SJSA1 (cell line): ENCODE results near the gene PIGN. TPM values are rescaled to one million over a fixed set of nuclear protein-coding genes. Genes with fewer than 3 reads are reported as not detected.

Experiments used
- DNase-seq, 2 experiments: peaks; one replicate each; pipeline ENCODE4 v3.0.0-alpha.2; 2015 to 2020; ENCODE audit warnings: low spot score in 2 of 2, low read depth in 1 of 2
- H3K27ac ChIP-seq: fragments of 250-450 bp; sonication (Bioruptor Pico); 2 replicates; pipeline ENCODE4 v1.5.1; 2020; ENCODE audit warnings: mild to moderate bottlenecking, moderate library complexity
- H3K27me3 ChIP-seq: fragments of 250-450 bp; sonication (Bioruptor Pico); replicated peaks from 2 replicates; pipeline ENCODE4 v1.5.1; 2020; ENCODE audit warnings: mild to moderate bottlenecking, moderate library complexity
- H3K36me3 ChIP-seq: fragments of 250-450 bp; sonication (Bioruptor Pico); 2 replicates; pipeline ENCODE4 v1.5.1; 2020; ENCODE audit warnings: mild to moderate bottlenecking
- H3K4me1 ChIP-seq: fragments of 250-450 bp; sonication (Bioruptor Pico); replicated peaks from 2 replicates; pipeline ENCODE4 v1.6.1; 2021; ENCODE audit warnings: mild to moderate bottlenecking
- H3K4me3 ChIP-seq: fragments of 250-450 bp; sonication (Bioruptor Pico); 2 replicates; pipeline ENCODE4 v1.5.1; 2020; ENCODE audit warnings: mild to moderate bottlenecking
- H3K9me3 ChIP-seq: fragments of 250-450 bp; sonication (Bioruptor Pico); replicated peaks from 2 replicates; pipeline ENCODE4 v1.5.1; 2020; ENCODE audit warnings: mild to moderate bottlenecking
- total RNA-seq: library from RNA; depleted of rRNA; stranded (reverse); fragments of >200 nt; shearing (Covaris generic); gene quantifications from 2 replicates; pipeline ENCODE4 v1.2.3, GENCODE V29; 2014; rRNA removed

Gene PIGN, protein sequence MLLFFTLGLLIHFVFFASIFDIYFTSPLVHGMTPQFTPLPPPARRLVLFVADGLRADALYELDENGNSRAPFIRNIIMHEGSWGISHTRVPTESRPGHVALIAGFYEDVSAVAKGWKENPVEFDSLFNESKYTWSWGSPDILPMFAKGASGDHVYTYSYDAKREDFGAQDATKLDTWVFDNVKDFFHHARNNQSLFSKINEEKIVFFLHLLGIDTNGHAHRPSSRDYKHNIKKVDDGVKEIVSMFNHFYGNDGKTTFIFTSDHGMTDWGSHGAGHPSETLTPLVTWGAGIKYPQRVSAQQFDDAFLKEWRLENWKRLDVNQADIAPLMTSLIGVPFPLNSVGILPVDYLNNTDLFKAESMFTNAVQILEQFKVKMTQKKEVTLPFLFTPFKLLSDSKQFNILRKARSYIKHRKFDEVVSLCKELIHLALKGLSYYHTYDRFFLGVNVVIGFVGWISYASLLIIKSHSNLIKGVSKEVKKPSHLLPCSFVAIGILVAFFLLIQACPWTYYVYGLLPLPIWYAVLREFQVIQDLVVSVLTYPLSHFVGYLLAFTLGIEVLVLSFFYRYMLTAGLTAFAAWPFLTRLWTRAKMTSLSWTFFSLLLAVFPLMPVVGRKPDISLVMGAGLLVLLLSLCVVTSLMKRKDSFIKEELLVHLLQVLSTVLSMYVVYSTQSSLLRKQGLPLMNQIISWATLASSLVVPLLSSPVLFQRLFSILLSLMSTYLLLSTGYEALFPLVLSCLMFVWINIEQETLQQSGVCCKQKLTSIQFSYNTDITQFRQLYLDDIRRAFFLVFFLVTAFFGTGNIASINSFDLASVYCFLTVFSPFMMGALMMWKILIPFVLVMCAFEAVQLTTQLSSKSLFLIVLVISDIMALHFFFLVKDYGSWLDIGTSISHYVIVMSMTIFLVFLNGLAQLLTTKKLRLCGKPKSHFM
- 35.3 and 36.4 TPM in 2 replicates for total RNA-seq

DNA sequence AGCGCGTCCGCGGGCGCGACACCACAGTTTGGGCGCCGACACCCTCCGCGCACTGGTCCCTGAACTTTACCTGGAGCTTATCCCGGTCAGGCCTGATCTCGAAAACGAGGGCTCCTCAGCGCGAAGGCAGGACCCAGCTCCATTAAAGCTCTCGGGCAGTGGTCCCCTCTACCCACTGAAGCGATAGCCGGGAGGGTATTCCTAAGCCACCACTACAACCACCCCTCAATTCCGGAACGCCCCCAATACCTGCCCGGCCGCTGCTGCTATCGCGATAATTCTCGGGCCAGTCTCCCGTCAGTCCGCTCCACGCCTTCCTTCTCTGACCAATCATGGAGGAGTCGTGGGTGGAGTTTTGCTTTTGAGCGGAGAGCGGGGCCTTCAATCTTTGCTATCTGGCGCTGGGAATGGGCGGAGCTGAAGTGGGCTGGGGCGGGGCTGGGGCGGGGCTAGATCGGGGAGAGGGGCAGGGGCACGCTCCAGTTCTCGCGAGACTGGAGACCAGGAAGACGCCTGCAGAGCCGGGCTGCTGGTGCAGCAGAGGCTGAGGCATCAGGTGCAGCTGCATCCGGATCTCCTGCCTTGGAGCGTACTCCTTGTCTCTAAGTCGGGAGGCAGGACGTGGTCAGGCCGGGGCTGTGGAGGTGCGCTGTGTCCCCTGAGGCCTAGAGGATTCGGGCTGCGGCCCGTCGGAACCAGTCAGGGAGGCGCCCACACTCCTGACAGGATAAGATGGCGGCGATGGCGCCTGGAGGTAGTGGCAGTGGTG, at the start of gene PIGN, which contains the start of gene RELCH:
Gene PIGN (minus strand): TSS at position 283 of the 769 bp plus-strand sequence. CDS start 25,703 bp downstream, outside the sequence.
Gene RELCH (plus strand): TSS at position 482 of the 769 bp plus-strand sequence. CDS start 251 bp downstream, at position 733.
- peak; percentile 93 to 97 for DNase-seq

DNA sequence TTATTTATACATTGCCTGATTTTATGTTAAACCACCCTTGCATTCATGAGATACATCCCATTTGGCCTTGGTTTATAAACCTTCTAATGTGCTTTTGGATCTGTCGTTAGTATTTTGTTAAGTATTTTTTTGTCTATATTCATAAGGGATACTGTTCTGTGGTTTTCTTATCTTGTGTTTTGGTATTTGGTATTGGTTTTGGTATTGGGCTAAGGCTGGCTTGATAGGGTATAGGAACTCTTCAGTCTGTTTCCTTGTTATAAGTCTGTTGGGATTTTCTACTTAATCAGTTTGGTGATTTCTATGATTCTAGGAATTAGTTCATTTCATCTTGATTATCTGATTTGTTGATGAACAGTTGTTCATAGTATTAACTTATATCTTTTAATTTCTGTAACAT, 49.4 kb upstream of the PIGN start:
- Histone ChIP-seq H3K27ac (no peak overlapping the region), H3K4me1 (no peaks in the 10 kb centered on the region), H3K9me3 (no peaks in the 10 kb centered on the region), H3K4me3 (no peak overlapping the region), H3K36me3 (peaks cover 14% of the 10 kb centered on the region), H3K27me3 (no peaks in the 10 kb centered on the region)
- no peak for DNase-seq

More for the DNA sequence above, at the start of gene PIGN, which contains the start of gene RELCH:
- H3K4me3 ChIP-seq, result peak within 1 kb of the TSS; percentile 95
- peak within 1 kb of the TSS; percentile 51; the same call in 1 of the 2 replicates for H3K27ac ChIP-seq
- no peaks in the 10 kb centered on the region for H3K27me3 ChIP-seq
- H3K36me3 ChIP-seq, result peaks cover 10% of the 10 kb centered on the region
- peaks cover 11% of the 10 kb centered on the region for H3K4me1 ChIP-seq
- no peaks in the 10 kb centered on the region for H3K9me3 ChIP-seq

DNA sequence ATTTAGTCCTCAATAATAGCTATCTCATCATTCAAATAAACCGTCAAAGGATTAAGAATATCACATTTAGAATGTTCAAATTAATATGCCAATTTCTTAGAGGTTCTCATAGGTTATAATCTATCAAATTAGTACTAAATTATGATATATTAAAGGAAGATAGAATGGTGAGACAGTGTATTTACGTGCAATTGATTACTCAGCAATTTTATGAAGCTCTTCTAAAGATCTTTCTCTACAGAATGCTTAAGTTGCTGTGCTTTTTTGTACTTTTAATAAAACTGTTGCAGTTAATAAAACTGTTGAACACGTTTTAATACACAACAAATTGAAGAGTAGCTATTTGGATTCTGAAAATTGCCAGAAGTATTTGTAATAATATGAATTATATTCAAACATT, 39.2 kb upstream of the PIGN start:
- H3K9me3 ChIP-seq, result no peaks in the 10 kb centered on the region
- H3K27ac ChIP-seq, result no peak overlapping the region
- H3K27me3 ChIP-seq, result no peaks in the 10 kb centered on the region
- peaks cover 25% of the 10 kb centered on the region for H3K36me3 ChIP-seq
- no peak overlapping the region for H3K4me3 ChIP-seq
- no peak for DNase-seq
- H3K4me1 ChIP-seq, result no peaks in the 10 kb centered on the region

DNA sequence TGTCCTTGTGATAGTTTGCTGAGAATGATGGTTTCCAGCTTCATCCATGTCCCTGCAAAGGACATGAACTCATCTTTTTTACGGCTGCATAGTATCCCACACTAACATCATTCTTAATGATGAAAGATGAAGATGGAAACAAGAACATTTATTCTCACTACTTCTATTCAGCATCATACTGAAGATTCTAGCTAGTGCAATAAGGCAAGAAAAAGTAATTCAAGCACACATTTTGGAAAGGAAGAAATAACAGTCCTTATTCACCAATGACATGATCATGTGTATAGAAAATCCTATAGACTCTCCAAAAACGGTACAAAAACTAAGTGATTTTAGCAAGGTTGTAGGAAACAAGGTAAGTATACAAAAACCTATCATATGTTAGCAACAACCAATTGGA, 37.4 kb upstream of the PIGN start:
- no peak overlapping the region for H3K27ac ChIP-seq
- no peaks in the 10 kb centered on the region for H3K27me3 ChIP-seq
- H3K9me3 ChIP-seq, result no peaks in the 10 kb centered on the region
- no peak overlapping the region for H3K4me3 ChIP-seq
- peaks cover 20% of the 10 kb centered on the region for H3K36me3 ChIP-seq
- no peaks in the 10 kb centered on the region for H3K4me1 ChIP-seq
- no peak for DNase-seq

DNA sequence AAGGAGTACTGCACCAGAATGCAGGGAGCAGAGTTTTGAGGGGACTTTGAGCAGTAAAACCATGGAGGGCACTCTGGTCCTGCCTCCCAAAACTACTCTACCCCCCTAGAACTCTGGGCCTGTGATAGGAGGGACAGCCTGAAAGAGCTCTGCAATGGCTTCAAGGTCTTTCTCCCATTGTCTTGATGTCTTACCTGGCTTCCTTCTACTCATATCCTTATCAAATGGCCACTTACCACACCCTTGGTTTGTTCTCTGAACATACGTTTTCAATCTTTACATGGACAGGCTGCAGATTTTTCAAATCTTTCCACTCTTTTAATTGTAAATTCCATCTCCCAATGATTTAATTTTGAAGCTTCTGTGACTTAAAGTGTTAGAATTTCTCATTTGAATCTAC, 27.9 kb upstream of the PIGN start:
- no peak for DNase-seq

DNA sequence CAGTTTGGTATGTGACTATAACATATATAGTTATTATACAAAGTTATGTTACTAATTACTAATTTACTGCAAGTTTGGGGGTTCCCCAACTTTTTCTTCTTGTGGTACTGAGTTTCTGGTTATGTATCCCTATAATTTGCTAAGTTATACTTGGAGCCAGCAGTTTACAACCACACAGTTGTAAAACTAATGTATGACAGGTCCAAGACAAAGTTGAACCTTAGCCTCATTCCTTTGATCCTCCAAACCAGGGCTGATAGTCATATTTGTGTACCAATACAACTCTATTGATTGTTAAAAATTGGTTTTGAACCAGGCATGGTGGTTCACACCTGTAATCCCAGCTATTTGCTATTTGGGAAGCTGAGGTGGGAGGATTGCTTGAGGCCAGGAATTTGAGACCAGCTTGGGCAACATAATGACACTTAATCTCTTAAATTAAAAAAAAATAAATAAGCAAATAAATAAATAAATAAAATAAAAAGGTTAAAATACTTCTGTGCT, 24.5 kb upstream of the PIGN start:
- peaks cover 20% of the 10 kb centered on the region for H3K36me3 ChIP-seq

More for the DNA sequence above, 27.9 kb upstream of the PIGN start:
- Histone ChIP-seq H3K27ac (no peak overlapping the region), H3K4me3 (no peak overlapping the region), H3K4me1 (no peaks in the 10 kb centered on the region), H3K36me3 (peaks cover 22% of the 10 kb centered on the region), H3K27me3 (no peaks in the 10 kb centered on the region), H3K9me3 (no peaks in the 10 kb centered on the region)

DNA sequence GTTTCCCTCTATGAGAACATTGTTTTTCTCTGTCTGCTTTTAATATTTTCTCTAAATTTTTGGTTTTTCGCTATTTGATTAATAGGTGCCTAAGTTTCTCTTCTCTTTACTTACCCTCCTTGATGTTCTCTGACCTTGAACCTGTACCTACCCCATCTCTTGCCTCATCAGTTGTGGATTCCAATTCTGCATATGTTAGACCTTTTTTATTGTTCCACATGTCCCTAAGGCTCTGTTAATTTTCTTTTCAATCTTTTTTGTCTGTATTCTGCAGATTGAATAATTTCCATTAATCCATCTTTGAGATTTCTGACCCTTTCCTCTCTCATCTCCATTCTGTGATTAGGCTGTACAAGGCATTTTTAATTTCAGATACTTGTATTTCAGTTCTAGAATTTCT, 23.3 kb upstream of the PIGN start:
- DNase-seq, result no peak
- Histone ChIP-seq H3K4me1 (no peaks in the 10 kb centered on the region), H3K27ac (no peak overlapping the region), H3K36me3 (peaks cover 12% of the 10 kb centered on the region), H3K27me3 (no peaks in the 10 kb centered on the region), H3K9me3 (no peaks in the 10 kb centered on the region), H3K4me3 (no peak overlapping the region)

More for the DNA sequence above, 24.5 kb upstream of the PIGN start:
- H3K27me3 ChIP-seq, result no peaks in the 10 kb centered on the region
- no peak overlapping the region for H3K27ac ChIP-seq
- H3K4me3 ChIP-seq, result no peak overlapping the region
- no peak for DNase-seq
- no peaks in the 10 kb centered on the region for H3K9me3 ChIP-seq
- H3K4me1 ChIP-seq, result no peaks in the 10 kb centered on the region

DNA sequence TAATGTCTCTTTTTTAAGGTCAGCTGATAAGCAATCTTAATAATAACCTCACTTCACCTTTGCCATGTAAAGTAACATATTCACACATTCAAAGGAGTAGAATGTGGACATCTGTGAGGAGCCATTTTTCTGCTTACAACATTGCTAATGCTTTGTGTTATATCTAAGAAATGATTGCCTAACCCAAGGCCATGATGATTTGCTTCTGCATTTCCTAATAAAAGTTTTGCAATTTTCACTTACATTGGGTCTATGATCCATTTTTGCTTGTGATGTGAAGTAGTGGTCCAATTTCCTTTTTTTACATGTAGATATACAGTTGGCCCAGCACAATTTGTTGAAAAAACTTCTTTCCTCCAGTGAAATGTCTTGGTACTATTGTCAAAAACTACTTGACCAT, 22.2 kb upstream of the PIGN start:
- peaks cover 11% of the 10 kb centered on the region for H3K36me3 ChIP-seq
- H3K9me3 ChIP-seq, result no peaks in the 10 kb centered on the region
- no peak overlapping the region for H3K4me3 ChIP-seq
- H3K27me3 ChIP-seq, result no peaks in the 10 kb centered on the region
- DNase-seq, result no peak
- no peak overlapping the region for H3K27ac ChIP-seq
- no peaks in the 10 kb centered on the region for H3K4me1 ChIP-seq

DNA sequence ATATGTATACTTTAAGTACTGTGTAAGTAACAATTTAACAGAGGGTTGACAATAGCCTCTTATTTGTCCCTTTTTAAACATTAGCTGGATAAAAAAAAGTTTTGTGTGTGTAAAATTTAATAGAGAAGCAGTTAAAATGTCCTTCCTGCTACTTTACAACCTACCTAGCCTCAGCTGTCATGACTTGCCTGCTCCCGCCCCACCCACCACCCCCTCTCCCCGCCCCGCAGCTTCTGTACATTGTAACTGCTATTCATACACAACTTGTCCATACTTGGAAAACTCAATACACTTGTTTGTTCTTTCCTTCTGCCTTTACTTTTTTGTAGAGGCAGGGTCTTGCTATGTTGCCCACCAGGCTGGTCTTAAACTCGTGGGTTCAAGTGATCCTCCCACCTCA, 19.7 kb upstream of the PIGN start:
- Histone ChIP-seq H3K27me3 (no peaks in the 10 kb centered on the region), H3K4me1 (no peaks in the 10 kb centered on the region), H3K9me3 (no peaks in the 10 kb centered on the region), H3K36me3 (no peaks in the 10 kb centered on the region), H3K27ac (no peak overlapping the region), H3K4me3 (no peak overlapping the region)
- no peak for DNase-seq

DNA sequence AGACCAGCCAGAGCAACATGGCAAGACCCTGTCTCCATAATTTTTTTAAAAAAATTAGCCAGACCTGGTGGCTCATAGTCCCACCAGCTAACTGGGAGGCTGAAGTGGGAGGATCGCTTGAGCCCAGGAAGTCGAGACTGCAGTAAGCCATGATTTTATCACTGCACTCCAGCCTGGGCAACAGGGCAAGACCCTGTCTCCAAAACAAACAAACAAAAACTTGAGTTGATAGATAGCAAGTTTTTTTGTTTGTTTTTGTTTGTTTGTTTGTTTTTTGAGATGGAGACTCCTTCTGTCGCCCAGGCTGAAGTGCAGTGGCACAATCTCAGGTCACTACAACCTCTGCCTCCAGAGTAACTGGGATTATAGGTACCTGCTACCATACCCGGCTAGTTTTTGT, 19.0 kb upstream of the PIGN start:
- Histone ChIP-seq H3K4me1 (no peaks in the 10 kb centered on the region), H3K27me3 (no peaks in the 10 kb centered on the region), H3K4me3 (no peak overlapping the region), H3K36me3 (no peaks in the 10 kb centered on the region), H3K27ac (no peak overlapping the region), H3K9me3 (no peaks in the 10 kb centered on the region)
- DNase-seq, result no peak

DNA sequence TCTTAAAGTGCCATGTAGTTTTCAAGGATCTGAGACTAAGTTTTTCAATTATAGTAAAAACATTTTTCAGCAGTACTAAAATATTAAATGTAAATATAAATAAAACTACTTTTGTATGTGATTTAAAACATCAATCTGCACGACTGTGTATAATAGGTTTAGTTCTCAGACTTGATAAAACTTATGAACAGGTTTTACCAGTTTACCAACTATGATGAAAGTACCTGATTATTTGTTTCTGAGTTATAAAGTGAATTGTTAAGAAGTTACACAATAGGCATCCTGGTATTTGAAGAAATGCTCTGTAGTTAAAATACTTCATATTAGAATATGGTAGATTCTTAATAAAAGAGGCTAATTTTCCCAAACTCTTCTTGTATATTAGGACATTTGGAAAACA, 15.0 kb upstream of the PIGN start:
- Histone ChIP-seq H3K27me3 (no peaks in the 10 kb centered on the region), H3K36me3 (no peaks in the 10 kb centered on the region), H3K4me1 (no peaks in the 10 kb centered on the region), H3K4me3 (no peak overlapping the region), H3K9me3 (no peaks in the 10 kb centered on the region), H3K27ac (no peak overlapping the region)
- DNase-seq, result no peak

DNA sequence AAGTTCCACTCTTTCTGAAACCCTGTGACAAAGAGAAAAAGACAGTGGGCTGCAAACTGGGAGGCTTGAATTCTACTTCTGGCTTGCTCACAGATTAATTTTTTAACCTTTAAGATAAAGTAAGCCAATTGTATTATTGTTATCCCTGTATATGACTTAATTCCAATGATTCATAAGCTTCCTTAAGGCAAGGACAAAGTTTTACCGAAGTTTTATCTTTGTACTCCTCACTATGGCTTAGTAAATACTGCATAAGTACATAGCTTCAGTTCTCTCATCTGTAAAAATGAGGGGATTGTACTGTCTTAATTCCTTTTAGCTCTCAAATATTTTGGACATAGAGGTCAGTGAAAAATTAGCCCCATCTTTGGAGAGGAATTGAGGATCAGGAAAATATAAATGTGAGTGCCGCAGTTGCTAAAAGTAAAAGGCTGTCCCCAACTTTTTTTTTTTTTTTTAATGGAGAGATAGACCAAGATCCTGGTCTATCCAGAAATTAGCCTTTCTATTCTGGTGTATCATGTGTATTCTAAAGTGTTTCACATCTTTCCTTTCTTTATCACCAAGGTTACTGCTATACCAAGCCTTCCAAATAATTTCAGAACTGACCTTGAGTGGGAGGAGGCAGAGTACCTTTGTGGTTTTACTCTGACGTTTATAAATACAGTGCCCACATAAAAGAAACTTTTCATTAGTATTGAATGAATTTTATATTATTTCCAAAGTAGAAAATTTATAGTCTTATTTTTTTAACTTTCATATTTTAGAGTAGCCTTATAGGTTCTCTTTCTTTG, 13.5 kb upstream of the PIGN start:
- H3K4me3 ChIP-seq, result no peak overlapping the region
- H3K9me3 ChIP-seq, result no peaks in the 10 kb centered on the region
- H3K27me3 ChIP-seq, result no peaks in the 10 kb centered on the region
- no peaks in the 10 kb centered on the region for H3K4me1 ChIP-seq
- no peak for DNase-seq
- H3K36me3 ChIP-seq, result no peaks in the 10 kb centered on the region
- no peak overlapping the region for H3K27ac ChIP-seq
